Activated CD4-positive, alpha-beta memory T cell treated with anti-CD3 and anti-CD28 coated beads, Interleukin-2, amount 10 ng/mL, durations not matched to agents 7 days and 5 days (primary cell): Measurements from ENCODE around the gene S100A1. TPM values are rescaled to one million over a fixed set of nuclear protein-coding genes. Genes with fewer than 3 reads are reported as not detected.

Experiments used
- CTCF ChIA-PET: fragments of 350-600 bp; sonication (Branson Sonifier 250); formaldehyde crosslinking; loops from one replicate; lab custom pipeline; 2021; ENCODE audit warnings: antibody characterized with exemption, inconsistent platforms; lab: Charles Lee
- POLR2A ChIA-PET: fragments of 350-600 bp; sonication (Branson Sonifier 250); formaldehyde crosslinking; loops from one replicate; lab custom pipeline; 2021; ENCODE audit warnings: antibody characterized with exemption; lab: Charles Lee
- DNase-seq: peaks from one replicate; pipeline ENCODE4 v3.0.0-alpha.2; 2020
- H3K27ac Mint-ChIP-seq: one replicate; pipeline ENCODE4 v1.8.0; 2021; ENCODE audit warnings: mild to moderate bottlenecking, mixed read lengths
- H3K27me3 Mint-ChIP-seq: one replicate; pipeline ENCODE4 v1.8.0; 2021; ENCODE audit warnings: mixed read lengths
- H3K36me3 Mint-ChIP-seq: one replicate; pipeline ENCODE4 v1.8.0; 2021; ENCODE audit warnings: low read depth, mixed read lengths
- H3K4me1 Mint-ChIP-seq: one replicate; pipeline ENCODE4 v1.8.0; 2021; ENCODE audit warnings: mixed read lengths
- H3K4me3 Mint-ChIP-seq: one replicate; pipeline ENCODE4 v1.8.0; 2021; ENCODE audit warnings: mild to moderate bottlenecking, mixed read lengths
- H3K9me3 Mint-ChIP-seq: one replicate; pipeline ENCODE4 v1.8.0; 2021; ENCODE audit warnings: mixed read lengths
- total RNA-seq, 2 experiments: library from RNA; stranded (reverse); gene quantifications; one replicate each; pipeline ENCODE4 v1.2.3, GENCODE V29; 2021

Gene S100A1
- total RNA-seq, 2 experiments from 2014 or later: not detected

DNA sequence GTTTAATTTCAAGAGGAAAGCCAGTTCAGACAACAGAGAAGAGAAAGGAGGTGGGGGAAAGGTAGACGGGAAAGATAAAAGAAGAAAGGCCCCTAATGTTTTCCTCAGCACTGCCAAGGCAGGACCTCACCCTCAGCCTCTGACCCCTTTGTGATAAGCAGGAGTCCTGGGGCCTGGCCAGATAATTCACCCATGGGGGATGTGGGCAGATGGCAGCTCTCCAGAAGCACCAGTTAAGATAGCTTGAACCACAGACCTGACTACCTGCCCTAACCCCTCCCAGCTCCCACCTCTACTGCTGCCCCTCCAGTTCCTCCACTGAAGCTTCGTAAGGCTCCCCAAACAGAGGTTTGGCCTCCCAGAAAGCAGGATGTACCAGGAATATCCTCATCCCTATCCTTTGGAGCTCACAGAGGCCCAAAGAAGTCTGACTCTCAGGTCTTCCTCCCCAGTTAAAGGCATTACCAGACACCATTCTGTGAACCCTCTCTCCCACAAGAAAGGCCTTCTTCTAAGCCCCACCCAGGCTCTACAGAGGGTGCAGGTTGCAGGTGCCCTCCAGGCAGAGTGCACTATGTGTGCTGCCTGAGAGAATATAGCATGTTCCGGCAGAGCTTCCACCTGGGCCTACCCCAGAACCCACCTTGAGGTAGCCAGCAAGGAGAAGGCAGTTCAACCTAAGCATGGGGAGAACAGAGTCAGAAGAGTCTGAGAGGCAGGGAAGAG, 21.1 kb downstream of the S100A1 start:
- Mint-ChIP-seq H3K27ac (no peak overlapping the region), H3K4me1 (peaks cover 20% of the 10 kb centered on the region), H3K27me3 (no peaks in the 10 kb centered on the region), H3K9me3 (no peaks in the 10 kb centered on the region), H3K4me3 (no peak overlapping the region), H3K36me3 (peaks cover 31% of the 10 kb centered on the region)
- DNase-seq: no peak
- POLR2A ChIA-PET: interaction anchor here (0.6 to 2.8 kb wide), 6 partner anchors 9 to 104 kb away, joined by 3 to 26 read pairs (median 6); partner anchors contain the start of genes CHTOP and S100A4
- CTCF ChIA-PET: interaction anchor here (1.2 to 1.4 kb wide), 2 partner anchors 10 to 138 kb away, joined by 4 to 6 read pairs; partner anchors contain the start of gene SNAPIN

GRCh38 chr1:153649863-153650235, 21.6 kb downstream of the S100A1 start:
- CTCF ChIA-PET: interaction anchor here (1.4 kb wide), 1 partner anchor 139 kb away, joined by 6 read pairs; no protein-coding TSS in a partner anchor
- no peak for DNase-seq
- no peaks in the 10 kb centered on the region for H3K9me3 Mint-ChIP-seq
- H3K36me3 Mint-ChIP-seq: peaks cover 25% of the 10 kb centered on the region
- no peaks in the 10 kb centered on the region for H3K27me3 Mint-ChIP-seq
- H3K4me1 Mint-ChIP-seq: peaks cover 20% of the 10 kb centered on the region
- POLR2A ChIA-PET: interaction anchor here (0.6 to 2.8 kb wide), 5 partner anchors 9 to 21 kb away, joined by 3 to 26 read pairs (median 7); partner anchors contain the start of gene CHTOP
- no peak overlapping the region for H3K27ac Mint-ChIP-seq
- H3K4me3 Mint-ChIP-seq: no peak overlapping the region

- ChIA-PET CTCF (interaction anchor here (0.7 to 0.9 kb wide), 2 partner anchors 79 to 143 kb away, joined by 4 read pairs; no protein-coding TSS in a partner anchor), POLR2A (interaction anchor here (1.2 to 3.3 kb wide), 4 partner anchors 11 to 18 kb away, joined by 3 to 16 read pairs (median 5); no protein-coding TSS in a partner anchor)
- no peaks in the 10 kb centered on the region for H3K9me3 Mint-ChIP-seq
- no peaks in the 10 kb centered on the region for H3K27me3 Mint-ChIP-seq
- H3K4me3 Mint-ChIP-seq: no peak overlapping the region
- H3K36me3 Mint-ChIP-seq: peaks cover 6% of the 10 kb centered on the region
- no peak overlapping the region for H3K27ac Mint-ChIP-seq
- peaks cover 7% of the 10 kb centered on the region for H3K4me1 Mint-ChIP-seq
- DNase-seq: no peak
These were observed 23.5 kb downstream of the S100A1 start for GRCh38 chr1:153651771-153652170.

DNA sequence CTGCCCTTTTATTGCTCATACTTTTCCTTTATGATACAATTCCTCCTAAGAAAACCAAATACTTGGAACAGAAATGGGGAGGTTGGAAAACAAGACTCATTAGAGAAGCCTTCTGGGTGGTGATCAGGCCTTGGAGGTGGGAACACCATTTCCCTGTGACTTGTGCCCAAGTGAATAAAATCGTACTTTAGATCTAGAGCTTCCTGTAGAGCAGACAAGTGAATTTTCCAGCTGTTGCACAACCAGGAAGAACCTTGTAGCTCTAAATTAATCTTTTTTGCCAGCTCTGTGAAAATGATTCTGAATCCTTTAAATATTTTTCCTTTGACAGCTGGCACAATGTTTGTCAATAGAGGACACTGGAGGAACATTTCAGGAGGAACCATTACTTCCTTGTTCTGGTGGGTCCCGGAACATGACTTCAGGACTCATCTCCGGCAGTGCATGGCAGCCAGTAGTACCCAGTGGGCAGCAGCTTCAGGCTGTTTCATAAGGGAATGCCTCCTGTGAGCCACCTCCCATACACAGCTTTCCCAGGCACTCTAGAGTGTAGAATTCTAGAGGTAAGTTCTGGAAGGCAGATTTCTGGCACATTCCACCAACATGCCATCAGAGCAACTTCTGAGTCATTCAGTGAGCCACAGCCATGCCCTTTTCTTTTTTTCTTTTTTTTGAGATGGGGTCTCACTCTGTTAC, 24.7 kb downstream of the S100A1 start:
- H3K4me1 Mint-ChIP-seq: peaks cover 7% of the 10 kb centered on the region
- no peaks in the 10 kb centered on the region for H3K9me3 Mint-ChIP-seq
- no peak overlapping the region for H3K27ac Mint-ChIP-seq
- no peaks in the 10 kb centered on the region for H3K36me3 Mint-ChIP-seq
- ChIA-PET CTCF (no interaction called here), POLR2A (interaction anchor here (0.9 to 3.3 kb wide), 4 partner anchors 12 to 18 kb away, joined by 3 to 16 read pairs (median 5); no protein-coding TSS in a partner anchor)
- H3K27me3 Mint-ChIP-seq: no peaks in the 10 kb centered on the region
- H3K4me3 Mint-ChIP-seq: no peak overlapping the region
- no peak for DNase-seq

- H3K36me3 Mint-ChIP-seq: peaks cover 5% of the 10 kb centered on the region
- no peak overlapping the region for H3K27ac Mint-ChIP-seq
- ChIA-PET POLR2A (interaction anchor here (1.1 kb wide), 1 partner anchor 10 kb away, joined by 4 read pairs; no protein-coding TSS in a partner anchor), CTCF (no interaction called here)
- peaks cover 15% of the 10 kb centered on the region for H3K4me1 Mint-ChIP-seq
- H3K9me3 Mint-ChIP-seq: no peaks in the 10 kb centered on the region
- no peaks in the 10 kb centered on the region for H3K27me3 Mint-ChIP-seq
- no peak overlapping the region for H3K4me3 Mint-ChIP-seq
- no peak for DNase-seq
These were observed 27.1 kb downstream of the S100A1 start for GRCh38 chr1:153655333-153655732.

DNA sequence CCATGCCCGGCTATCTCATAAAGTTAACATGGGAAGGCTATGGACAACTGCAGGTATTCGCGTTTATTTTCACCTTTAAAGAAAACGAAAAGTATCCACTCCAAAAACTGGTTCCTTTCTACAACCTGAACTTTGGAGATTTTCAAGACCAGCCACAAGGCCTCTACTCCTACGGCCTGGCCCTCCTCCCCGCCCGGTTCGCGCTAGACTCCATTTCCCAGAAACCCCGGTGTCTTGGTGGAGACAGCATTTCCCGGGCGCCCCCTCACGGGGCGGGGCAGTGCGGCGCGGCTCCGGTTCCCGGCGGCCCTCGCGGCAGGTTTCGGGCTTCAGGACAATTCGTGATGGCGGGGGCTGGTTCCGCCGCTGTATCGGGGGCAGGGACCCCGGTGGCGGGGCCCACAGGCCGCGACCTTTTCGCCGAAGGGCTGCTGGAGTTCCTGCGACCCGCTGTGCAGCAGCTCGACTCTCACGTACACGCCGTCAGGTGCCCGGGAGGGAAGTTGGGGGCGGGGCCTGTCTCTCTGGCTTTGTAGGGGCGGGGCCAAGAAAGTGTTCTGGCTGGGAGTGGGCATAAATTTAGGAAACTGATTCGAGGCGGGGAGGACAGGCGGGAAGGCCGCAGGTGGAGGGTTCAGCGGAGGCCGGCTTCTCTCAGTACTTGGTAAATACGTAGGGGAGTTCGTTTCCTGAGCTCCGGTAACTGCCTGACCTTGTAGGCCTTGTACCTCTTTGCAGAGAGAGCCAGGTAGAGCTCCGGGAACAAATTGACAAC, 30.4 kb downstream of the S100A1 start, which contains the start of gene SNAPIN:
Gene SNAPIN, plus strand, starts transcription at position 304 of the 775 bp plus-strand sequence. Its CDS starts 41 bp downstream, at position 345.
- CTCF ChIA-PET: interaction anchor here (1.3 to 1.4 kb wide), 4 partner anchors 10 to 328 kb away, joined by 3 to 7 read pairs (median 4); partner anchors contain the start of genes CHTOP, ILF2 and RAB13
- peak; percentile 93 for DNase-seq
- H3K4me1 Mint-ChIP-seq: peaks cover 24% of the 10 kb centered on the region
- peaks cover 34% of the 10 kb centered on the region for H3K36me3 Mint-ChIP-seq
- H3K27ac Mint-ChIP-seq: peak within 1 kb of the TSS; percentile 90
- no peaks in the 10 kb centered on the region for H3K9me3 Mint-ChIP-seq
- POLR2A ChIA-PET: interaction anchor here (0.9 to 4.1 kb wide), 11 partner anchors 9 to 265 kb away, joined by 4 to 32 read pairs (median 5); partner anchors contain the start of genes CHTOP, GATAD2B, ILF2 and SLC27A3
- peak within 1 kb of the TSS; percentile 95 for H3K4me3 Mint-ChIP-seq
- H3K27me3 Mint-ChIP-seq: no peaks in the 10 kb centered on the region

- peak overlapping the region; percentile 90 for H3K27ac Mint-ChIP-seq
- no peak for DNase-seq
- POLR2A ChIA-PET: interaction anchor here (0.9 to 4.1 kb wide), 12 partner anchors 8 to 264 kb away, joined by 4 to 32 read pairs (median 5); partner anchors contain the start of genes CHTOP, GATAD2B, ILF2 and SLC27A3
- no peaks in the 10 kb centered on the region for H3K9me3 Mint-ChIP-seq
- CTCF ChIA-PET: interaction anchor here (1.3 to 1.4 kb wide), 4 partner anchors 11 to 327 kb away, joined by 3 to 7 read pairs (median 4); partner anchors contain the start of genes CHTOP, ILF2 and RAB13
- H3K4me3 Mint-ChIP-seq: peak overlapping the region; percentile 95
- peaks cover 39% of the 10 kb centered on the region for H3K36me3 Mint-ChIP-seq
- no peaks in the 10 kb centered on the region for H3K27me3 Mint-ChIP-seq
- H3K4me1 Mint-ChIP-seq: peaks cover 24% of the 10 kb centered on the region
These were observed 30.9 kb downstream of the S100A1 start for GRCh38 chr1:153659175-153659534.

DNA sequence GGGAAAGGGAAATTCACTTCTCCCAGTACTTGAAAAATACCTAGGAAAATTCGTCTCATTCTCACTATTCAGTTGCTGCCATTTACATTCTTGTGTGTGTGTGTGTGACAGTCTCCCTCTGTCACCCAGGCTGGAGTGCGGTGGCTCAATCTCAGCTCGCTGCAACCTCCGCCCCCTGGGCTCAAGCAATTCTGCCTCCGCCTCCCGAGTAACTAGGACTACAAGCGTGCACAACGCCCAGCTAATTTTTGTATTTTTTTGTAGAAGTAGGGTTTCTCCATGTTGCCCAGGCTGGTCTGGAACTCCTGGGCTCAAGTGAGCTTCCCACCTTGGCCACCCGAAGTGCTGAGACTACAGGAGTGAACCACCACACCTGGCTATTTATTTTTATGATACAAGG, 31.4 kb downstream of the S100A1 start:
- H3K27me3 Mint-ChIP-seq: no peaks in the 10 kb centered on the region
- peaks cover 24% of the 10 kb centered on the region for H3K4me1 Mint-ChIP-seq
- H3K4me3 Mint-ChIP-seq: peak overlapping the region; percentile 95
- H3K36me3 Mint-ChIP-seq: peaks cover 44% of the 10 kb centered on the region
- ChIA-PET POLR2A (interaction anchor here (0.9 to 4.1 kb wide), 10 partner anchors 8 to 116 kb away, joined by 4 to 32 read pairs (median 6); partner anchors contain the start of genes CHTOP, ILF2 and SLC27A3), CTCF (interaction anchor here (1.3 to 1.4 kb wide), 3 partner anchors 11 to 327 kb away, joined by 3 to 7 read pairs (median 4); partner anchors contain the start of genes CHTOP and RAB13)
- H3K27ac Mint-ChIP-seq: peak overlapping the region; percentile 90
- DNase-seq: no peak
- H3K9me3 Mint-ChIP-seq: no peaks in the 10 kb centered on the region

DNA sequence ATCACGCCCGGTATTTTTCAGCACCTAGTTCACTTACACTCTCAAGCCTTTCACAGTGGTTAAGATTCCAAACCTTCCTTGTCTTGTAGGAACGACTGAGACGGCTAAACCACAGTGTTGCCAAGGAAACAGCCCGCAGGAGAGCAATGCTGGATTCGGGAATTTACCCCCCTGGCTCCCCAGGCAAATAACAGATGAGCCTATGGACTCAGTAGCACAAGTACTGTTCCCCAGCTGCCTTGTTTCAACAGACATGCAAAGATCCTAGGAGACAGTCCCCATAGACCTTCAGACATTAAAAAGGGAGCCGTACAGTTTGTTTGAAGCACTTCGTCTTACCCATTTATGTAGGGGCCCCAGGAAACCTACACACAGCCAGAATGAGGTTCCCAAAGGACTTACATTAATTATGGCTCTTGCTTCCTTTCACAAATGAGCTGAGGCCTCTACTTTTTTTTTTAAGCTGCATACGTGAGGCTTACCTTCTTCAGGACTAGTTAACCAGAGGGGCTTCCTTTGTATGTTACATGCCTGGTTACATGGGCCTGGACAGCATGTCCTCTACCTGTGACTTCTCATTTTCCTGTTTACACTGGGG, 33.0 kb downstream of the S100A1 start:
- peaks cover 59% of the 10 kb centered on the region for H3K36me3 Mint-ChIP-seq
- ChIA-PET CTCF (no interaction called here), POLR2A (interaction anchor here (1.2 to 4.1 kb wide), 4 partner anchors 10 to 27 kb away, joined by 3 to 32 read pairs (median 6); partner anchors contain the start of genes CHTOP and ILF2)
- no peak overlapping the region for H3K4me3 Mint-ChIP-seq
- H3K27me3 Mint-ChIP-seq: no peaks in the 10 kb centered on the region
- peaks cover 23% of the 10 kb centered on the region for H3K4me1 Mint-ChIP-seq
- DNase-seq: no peak
- H3K9me3 Mint-ChIP-seq: no peaks in the 10 kb centered on the region
- no peak overlapping the region for H3K27ac Mint-ChIP-seq

- Mint-ChIP-seq H3K27me3 (no peaks in the 10 kb centered on the region), H3K36me3 (peaks cover 70% of the 10 kb centered on the region), H3K4me1 (peaks cover 24% of the 10 kb centered on the region), H3K27ac (no peak overlapping the region), H3K9me3 (no peaks in the 10 kb centered on the region), H3K4me3 (no peak overlapping the region)
- ChIA-PET CTCF (no interaction called here), POLR2A (interaction anchor here (1.1 to 2.3 kb wide), 2 partner anchors 13 to 29 kb away, joined by 3 to 7 read pairs; partner anchors contain the start of gene CHTOP)
- DNase-seq: no peak
These were observed 34.0 kb downstream of the S100A1 start for GRCh38 chr1:153662269-153662668.

- H3K9me3 Mint-ChIP-seq: no peaks in the 10 kb centered on the region
- peaks cover 31% of the 10 kb centered on the region for H3K4me1 Mint-ChIP-seq
- CTCF ChIA-PET: no interaction called here
- peaks cover 79% of the 10 kb centered on the region for H3K36me3 Mint-ChIP-seq
- POLR2A ChIA-PET: interaction anchor here (1.1 to 2.5 kb wide), 2 partner anchors 29 to 30 kb away, joined by 3 to 9 read pairs; partner anchors contain the start of gene CHTOP
- no peak for DNase-seq
- no peak overlapping the region for H3K4me3 Mint-ChIP-seq
- no peak overlapping the region for H3K27ac Mint-ChIP-seq
- no peaks in the 10 kb centered on the region for H3K27me3 Mint-ChIP-seq
These were observed 35.0 kb downstream of the S100A1 start for GRCh38 chr1:153663211-153663610.
